Esophagus muscularis mucosa (tissue), 4 donors: Measurements from ENCODE around the gene ASAP2.

ENCODE experiments used
- EP300 ChIP-seq: sonication (generic); formaldehyde crosslinking; IDR thresholded peaks from one replicate; pipeline ENCODE4 v1.6.1; 2017; ENCODE audit warnings: antibody characterized with exemption
- POLR2A ChIP-seq: fragments of 450-650 bp; IDR thresholded peaks from one replicate; pipeline ENCODE4 v1.6.1; 2017; ENCODE audit warnings: antibody characterized with exemption, moderate library complexity, mild to moderate bottlenecking, low read depth
- POLR2AphosphoS5 ChIP-seq, 2 donors: sonication (generic); formaldehyde crosslinking; IDR thresholded peaks; one replicate each; pipeline ENCODE4 v1.6.1; 2017; ENCODE audit warnings: antibody characterized with exemption in 2 of 2
- TF ChIP-seq, protein P1 (sequence below), 3 experiments: fragments of 200-600 bp in 2 of 3; fragments of 450-650 bp in 1 of 3; sonication (generic) in 2 of 3; IDR thresholded peaks; one replicate each; pipeline ENCODE4 v1.5.1; 2017 to 2019; ENCODE audit warnings: antibody characterized with exemption in 3 of 3, mild to moderate bottlenecking in 2 of 3, moderate library complexity in 1 of 3

DNA sequence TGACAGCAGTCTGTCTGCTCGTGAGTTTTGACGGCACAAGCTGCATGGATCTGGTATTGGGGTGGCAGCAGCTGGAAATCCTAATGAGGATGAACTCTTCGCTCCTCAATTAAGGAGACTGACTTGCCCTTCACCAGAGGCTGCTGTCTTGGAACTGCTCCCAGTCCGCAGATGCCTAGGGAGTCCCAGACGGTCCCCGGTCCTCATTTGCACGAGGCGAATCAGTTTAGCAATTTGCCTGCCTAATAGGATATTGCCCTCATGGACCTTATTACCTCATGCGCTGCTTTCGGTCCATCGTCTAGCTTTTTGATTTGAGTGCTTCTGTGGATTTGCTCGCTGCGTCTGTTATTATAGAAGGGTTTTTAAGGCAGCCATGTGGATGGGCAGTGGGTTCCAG, 40.6 kb downstream of the ASAP2 start:
- TF ChIP-seq, protein P1, sequence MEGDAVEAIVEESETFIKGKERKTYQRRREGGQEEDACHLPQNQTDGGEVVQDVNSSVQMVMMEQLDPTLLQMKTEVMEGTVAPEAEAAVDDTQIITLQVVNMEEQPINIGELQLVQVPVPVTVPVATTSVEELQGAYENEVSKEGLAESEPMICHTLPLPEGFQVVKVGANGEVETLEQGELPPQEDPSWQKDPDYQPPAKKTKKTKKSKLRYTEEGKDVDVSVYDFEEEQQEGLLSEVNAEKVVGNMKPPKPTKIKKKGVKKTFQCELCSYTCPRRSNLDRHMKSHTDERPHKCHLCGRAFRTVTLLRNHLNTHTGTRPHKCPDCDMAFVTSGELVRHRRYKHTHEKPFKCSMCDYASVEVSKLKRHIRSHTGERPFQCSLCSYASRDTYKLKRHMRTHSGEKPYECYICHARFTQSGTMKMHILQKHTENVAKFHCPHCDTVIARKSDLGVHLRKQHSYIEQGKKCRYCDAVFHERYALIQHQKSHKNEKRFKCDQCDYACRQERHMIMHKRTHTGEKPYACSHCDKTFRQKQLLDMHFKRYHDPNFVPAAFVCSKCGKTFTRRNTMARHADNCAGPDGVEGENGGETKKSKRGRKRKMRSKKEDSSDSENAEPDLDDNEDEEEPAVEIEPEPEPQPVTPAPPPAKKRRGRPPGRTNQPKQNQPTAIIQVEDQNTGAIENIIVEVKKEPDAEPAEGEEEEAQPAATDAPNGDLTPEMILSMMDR (IDR thresholded peaks at IDR 0.05), result no peak
- TF ChIP-seq POLR2A (no peak), POLR2AphosphoS5 (IDR thresholded peaks at IDR 0.05) (no peak), EP300 (no peak)
